ENCODE results near the gene RIC1. TPM values are rescaled to one million over a fixed set of nuclear protein-coding genes. Genes with fewer than 3 reads are reported as not detected.
"Not testable (repeated sequence)": the region's sequence is repeated elsewhere in the genome, so short reads cannot be mapped to it uniquely, and the experiment has no call there.

RIC1 gene
- total RNA-seq, 5 donors from 2014 or later (not counting 1 experiment from before 2014, with no cell fraction given): 22.2 to 29.9 (median 22.9) TPM

DNA sequence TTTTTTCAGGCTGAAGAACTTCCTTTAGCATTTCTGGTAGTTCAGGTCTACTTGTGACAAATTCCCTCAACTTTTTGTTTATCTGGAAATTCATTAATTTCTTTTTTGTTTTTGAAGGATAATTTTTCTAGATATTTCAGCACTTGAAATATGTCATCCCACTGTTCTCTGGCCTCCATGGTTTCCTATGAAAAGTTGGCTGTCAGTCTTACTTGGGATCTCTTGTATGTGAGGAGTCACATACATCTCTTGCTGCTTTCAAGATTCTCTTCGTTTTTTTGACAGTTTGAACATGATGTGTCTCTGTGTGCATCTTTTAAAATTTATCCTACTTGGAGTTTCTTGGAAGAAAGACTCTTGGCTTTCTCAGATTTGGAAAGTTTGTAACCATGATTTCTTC is 79.5 kb downstream of the RIC1 start:
- H3K27me3 ChIP-seq (replicated peaks in 1 of 2; ENCODE audit: control insufficient read depth in 2 of 2, extremely low read depth in 1 of 2, insufficient read depth in 2 of 2, low read length in 1 of 2): no peaks in the 10 kb centered on the region
- H3K27ac Mint-ChIP-seq: no peak overlapping the region
- ATAC-seq (replicated peaks in 1 of 4) (no peak), DNase-seq (no peak)
- CTCF ChIA-PET: no interaction called here
- peaks cover 8% of the 10 kb centered on the region for H3K9me3 ChIP-seq
- H3K4me1 Mint-ChIP-seq: peaks cover under 1 to 4% (median 2%) of the 10 kb centered on the region in 3 donors
- peaks cover 73% of the 10 kb centered on the region for H3K36me3 Mint-ChIP-seq
- H3K9me3 Mint-ChIP-seq: peaks cover 11 to 36% (median 19%) of the 10 kb centered on the region in 3 donors
- H3K27ac ChIP-seq (ENCODE audit: low read length): no peak overlapping the region
- H3K27me3 Mint-ChIP-seq: no peaks in the 10 kb centered on the region
- H3K4me1 ChIP-seq (ENCODE audit: control insufficient read depth in 1 of 2, extremely low read depth in 1 of 2, insufficient read depth in 2 of 2, low read length in 2 of 2): no peaks in the 10 kb centered on the region
- POLR2A ChIA-PET: no interaction called here
- WGBS (ENCODE audit: insufficient coverage): no CpG with 5 or more reads among the region's 1 CpG
- H3K36me3 ChIP-seq (ENCODE audit: control insufficient read depth in 2 of 2, extremely low read depth in 1 of 2, insufficient read depth in 1 of 2, low read length in 1 of 2): peaks cover 0 to 3% of the 10 kb centered on the region in 2 donors
- no peak overlapping the region for H3K4me3 Mint-ChIP-seq
- no peak overlapping the region for H3K4me3 ChIP-seq (ENCODE audit: control insufficient read depth in 1 of 2, extremely low read depth in 1 of 2, low read length in 1 of 2)

DNA sequence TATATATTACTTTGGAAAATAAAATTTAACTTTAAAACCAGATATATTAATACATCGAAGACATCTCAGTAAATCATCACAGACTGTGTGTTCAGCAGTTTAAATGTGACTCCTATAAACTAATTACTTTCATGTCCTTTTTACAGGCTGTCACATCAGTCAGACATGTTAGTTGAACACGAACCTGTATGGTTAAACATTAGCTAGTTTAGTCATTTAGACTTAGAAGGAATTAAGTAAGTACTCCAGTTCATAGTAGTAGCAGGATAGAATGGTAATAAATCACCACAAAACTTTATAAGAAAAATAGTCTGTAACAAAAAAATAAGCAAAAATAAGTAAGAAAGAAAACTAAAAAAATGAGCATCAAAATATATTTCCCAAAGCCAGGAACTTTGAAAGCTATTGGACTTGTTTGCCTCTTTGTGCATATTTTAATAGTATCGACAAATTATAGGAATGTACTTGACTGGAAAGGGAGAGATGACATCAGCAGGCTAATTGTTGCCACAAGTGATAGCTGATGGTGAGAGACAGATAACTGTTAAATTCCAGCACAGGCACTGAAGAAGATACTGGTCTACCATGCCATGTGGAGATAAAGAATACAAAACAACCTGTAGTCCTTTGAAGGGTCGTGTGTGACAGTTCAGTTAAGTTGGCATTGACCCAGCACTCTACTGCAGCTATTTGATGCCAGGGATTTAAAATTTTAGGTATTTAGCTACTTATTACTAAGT is 83.9 kb downstream of the RIC1 start:
- Mint-ChIP-seq H3K27ac (no peak overlapping the region), H3K4me3 (no peak overlapping the region), H3K36me3 (peaks cover 81% of the 10 kb centered on the region), H3K27me3 (no peaks in the 10 kb centered on the region), H3K9me3 (peaks cover 7 to 30% (median 15%) of the 10 kb centered on the region in 3 donors), H3K4me1 (peaks cover 0 to 5% (median 0%) of the 10 kb centered on the region in 3 donors)
- WGBS (ENCODE audit: insufficient coverage): 100% methylated on average over 1 of the region's 4 CpGs
- H3K4me1 ChIP-seq (ENCODE audit: control insufficient read depth in 1 of 2, extremely low read depth in 1 of 2, insufficient read depth in 2 of 2, low read length in 2 of 2): no peaks in the 10 kb centered on the region
- H3K36me3 ChIP-seq (ENCODE audit: control insufficient read depth in 2 of 2, extremely low read depth in 1 of 2, insufficient read depth in 1 of 2, low read length in 1 of 2): peaks cover 0 to 8% of the 10 kb centered on the region in 2 donors
- ATAC-seq (replicated peaks in 1 of 4) (no peak), DNase-seq (no peak)
- CTCF ChIA-PET: no interaction called here
- H3K9me3 ChIP-seq: peaks cover 8% of the 10 kb centered on the region
- no peak overlapping the region for H3K27ac ChIP-seq (ENCODE audit: low read length)
- no peak overlapping the region for H3K4me3 ChIP-seq (ENCODE audit: control insufficient read depth in 1 of 2, extremely low read depth in 1 of 2, low read length in 1 of 2)
- H3K27me3 ChIP-seq (replicated peaks in 1 of 2; ENCODE audit: control insufficient read depth in 2 of 2, extremely low read depth in 1 of 2, insufficient read depth in 2 of 2, low read length in 1 of 2): no peaks in the 10 kb centered on the region
- POLR2A ChIA-PET: no interaction called here

DNA sequence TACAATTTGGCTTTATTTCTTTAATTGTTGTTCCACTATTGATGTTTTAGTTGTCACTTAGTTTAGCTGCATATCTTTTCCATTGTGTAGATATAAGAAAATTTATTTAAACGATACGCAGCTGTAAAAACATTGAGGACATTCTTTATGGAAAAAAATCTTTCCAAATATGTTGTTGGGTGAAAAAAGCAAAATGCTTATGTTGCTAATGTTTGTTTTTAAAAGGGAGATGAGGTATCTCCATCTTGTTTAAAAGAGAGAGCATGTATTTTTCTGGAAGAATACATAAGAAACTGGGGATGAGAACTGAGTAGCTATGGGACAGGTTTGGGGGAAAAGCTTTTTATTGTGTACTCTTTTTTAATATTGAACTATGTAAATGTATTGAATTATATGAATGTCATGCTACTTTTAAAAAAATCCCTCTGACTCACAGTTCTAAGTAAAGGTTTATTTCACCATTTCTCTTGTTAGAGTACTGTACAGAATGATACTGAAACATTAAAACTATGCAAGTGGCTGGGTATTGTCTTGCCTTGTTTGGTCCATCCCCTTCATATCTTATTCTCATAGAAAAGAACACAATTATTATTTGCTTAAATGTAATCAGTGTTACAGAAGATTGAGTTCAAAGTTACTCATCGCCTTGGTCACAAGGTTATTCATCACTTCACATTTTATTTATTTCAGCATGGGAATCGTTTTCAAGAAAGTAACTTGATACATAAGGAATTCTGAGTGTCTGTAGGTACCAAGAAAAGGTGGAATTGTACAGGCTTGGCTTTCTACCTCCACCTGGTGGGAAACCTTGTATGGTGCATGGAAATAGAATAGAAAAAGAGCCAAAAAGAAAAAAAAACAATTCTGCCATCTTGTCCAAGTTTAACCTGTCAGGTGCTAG is 85.8 kb downstream of the RIC1 start:
- peak in 1 of 35 experiments; percentile 9 for DNase-seq
- Mint-ChIP-seq H3K27ac (no peak overlapping the region), H3K27me3 (no peaks in the 10 kb centered on the region), H3K4me1 (peaks cover 0 to 11% (median 4%) of the 10 kb centered on the region in 3 donors), H3K9me3 (peaks cover 0 to 14% (median 6%) of the 10 kb centered on the region in 3 donors), H3K36me3 (peaks cover 66% of the 10 kb centered on the region), H3K4me3 (no peak overlapping the region)
- Histone ChIP-seq H3K4me3 (ENCODE audit: control insufficient read depth in 1 of 2, extremely low read depth in 1 of 2, low read length in 1 of 2) (no peak overlapping the region), H3K4me1 (ENCODE audit: control insufficient read depth in 1 of 2, extremely low read depth in 1 of 2, insufficient read depth in 2 of 2, low read length in 2 of 2) (no peaks in the 10 kb centered on the region), H3K36me3 (ENCODE audit: control insufficient read depth in 2 of 2, extremely low read depth in 1 of 2, insufficient read depth in 1 of 2, low read length in 1 of 2) (peaks cover 0 to 6% of the 10 kb centered on the region in 2 donors), H3K27me3 (replicated peaks in 1 of 2; ENCODE audit: control insufficient read depth in 2 of 2, extremely low read depth in 1 of 2, insufficient read depth in 2 of 2, low read length in 1 of 2) (no peaks in the 10 kb centered on the region), H3K9me3 (no peaks in the 10 kb centered on the region), H3K27ac (ENCODE audit: low read length) (no peak overlapping the region)
- ChIA-PET CTCF (no interaction called here), POLR2A (no interaction called here)
- no peak for ATAC-seq (replicated peaks in 1 of 4)
- no CpG with 5 or more reads among the region's 4 CpGs for WGBS (ENCODE audit: insufficient coverage)

DNA sequence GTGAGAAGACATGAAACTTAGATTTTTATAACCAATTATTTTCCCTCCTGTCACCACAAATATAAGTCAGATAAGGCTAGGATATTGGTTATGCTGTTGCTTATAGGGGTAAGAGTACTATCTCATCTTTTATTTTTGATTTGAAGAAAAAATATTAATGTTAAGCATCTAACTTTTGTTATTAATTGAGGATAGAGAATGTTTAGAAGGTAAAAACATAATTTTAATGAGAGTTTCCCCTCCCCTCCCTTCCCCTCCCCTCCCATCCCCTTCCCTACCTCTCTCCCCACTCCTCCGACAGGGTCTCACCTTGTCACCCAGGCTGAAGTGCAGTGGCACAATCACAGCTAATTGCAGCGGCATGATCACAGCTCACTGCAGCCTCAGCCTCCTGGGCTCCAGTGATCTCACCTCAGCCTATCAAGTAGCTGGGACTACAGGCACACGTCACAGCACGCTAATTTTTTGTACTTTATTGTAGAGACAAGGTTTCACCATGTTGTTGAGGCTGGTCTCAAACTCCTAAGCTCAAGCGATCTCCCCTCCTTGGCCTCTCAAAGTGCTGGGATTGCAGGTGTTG is 86.7 kb downstream of the RIC1 start:
- H3K36me3 ChIP-seq (ENCODE audit: control insufficient read depth in 2 of 2, extremely low read depth in 1 of 2, insufficient read depth in 1 of 2, low read length in 1 of 2): peaks cover 0 to 9% of the 10 kb centered on the region in 2 donors
- H3K36me3 Mint-ChIP-seq: peaks cover 63% of the 10 kb centered on the region
- H3K4me3 ChIP-seq (ENCODE audit: control insufficient read depth in 1 of 2, extremely low read depth in 1 of 2, low read length in 1 of 2): no peak overlapping the region
- H3K9me3 ChIP-seq: no peaks in the 10 kb centered on the region
- peaks cover 0 to 11% (median 6%) of the 10 kb centered on the region in 3 donors for H3K9me3 Mint-ChIP-seq
- H3K27me3 ChIP-seq (replicated peaks in 1 of 2; ENCODE audit: control insufficient read depth in 2 of 2, extremely low read depth in 1 of 2, insufficient read depth in 2 of 2, low read length in 1 of 2): no peaks in the 10 kb centered on the region
- ChIA-PET CTCF (no interaction called here), POLR2A (no interaction called here)
- no peaks in the 10 kb centered on the region for H3K4me1 ChIP-seq (ENCODE audit: control insufficient read depth in 1 of 2, extremely low read depth in 1 of 2, insufficient read depth in 2 of 2, low read length in 2 of 2)
- no peak overlapping the region for H3K4me3 Mint-ChIP-seq
- no peak overlapping the region for H3K27ac ChIP-seq (ENCODE audit: low read length)
- DNase-seq (no peak), ATAC-seq (replicated peaks in 1 of 4) (no peak)
- WGBS (ENCODE audit: insufficient coverage): 96% methylated on average over 4 of the region's 5 CpGs
- no peak overlapping the region for H3K27ac Mint-ChIP-seq
- peaks cover 4 to 9% (median 5%) of the 10 kb centered on the region in 3 donors for H3K4me1 Mint-ChIP-seq
- no peaks in the 10 kb centered on the region for H3K27me3 Mint-ChIP-seq

DNA sequence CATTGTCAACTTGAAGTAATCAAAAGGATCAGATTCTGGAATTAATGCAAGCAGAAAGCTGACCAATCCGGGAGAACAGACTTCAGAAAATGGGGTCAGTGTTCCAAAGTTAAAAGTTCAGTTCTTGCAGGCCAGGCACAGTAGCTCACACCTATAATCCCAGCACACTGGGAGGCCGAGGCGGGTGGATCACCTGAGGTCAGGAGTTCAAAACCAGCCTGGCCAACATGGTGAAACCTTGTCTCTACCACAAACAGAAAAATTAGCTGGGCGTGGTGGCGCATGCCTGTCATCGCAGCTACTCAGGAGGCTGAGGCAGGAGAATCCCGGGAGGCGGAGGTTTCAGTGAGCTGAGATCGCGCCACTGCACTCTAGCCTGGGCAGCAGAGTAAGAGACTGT is 88.5 kb downstream of the RIC1 start:
- H3K4me3 ChIP-seq (ENCODE audit: control insufficient read depth in 1 of 2, extremely low read depth in 1 of 2, low read length in 1 of 2); H3K27ac Mint-ChIP-seq; H3K27ac ChIP-seq (ENCODE audit: low read length); H3K4me1 Mint-ChIP-seq; H3K9me3 ChIP-seq; H3K27me3 Mint-ChIP-seq; DNase-seq; H3K9me3 Mint-ChIP-seq; H3K4me1 ChIP-seq (ENCODE audit: control insufficient read depth in 1 of 2, extremely low read depth in 1 of 2, insufficient read depth in 2 of 2, low read length in 2 of 2); ATAC-seq (replicated peaks in 1 of 4); POLR2A ChIA-PET; H3K4me3 Mint-ChIP-seq; H3K27me3 ChIP-seq (replicated peaks in 1 of 2; ENCODE audit: control insufficient read depth in 2 of 2, extremely low read depth in 1 of 2, insufficient read depth in 2 of 2, low read length in 1 of 2): not testable (repeated sequence)
- CTCF ChIA-PET: interaction anchor here in 1 of 2 donors (0.6 to 1.3 kb wide), 2 partner anchors 117 to 1129 kb away, joined by 3 read pairs; no protein-coding TSS in a partner anchor
- peaks cover 0 to 20% of the 10 kb centered on the region in 2 donors for H3K36me3 ChIP-seq (ENCODE audit: control insufficient read depth in 2 of 2, extremely low read depth in 1 of 2, insufficient read depth in 1 of 2, low read length in 1 of 2)
- WGBS (ENCODE audit: insufficient coverage): 100% methylated on average over 5 of the region's 10 CpGs
- peaks cover 63% of the 10 kb centered on the region for H3K36me3 Mint-ChIP-seq

DNA sequence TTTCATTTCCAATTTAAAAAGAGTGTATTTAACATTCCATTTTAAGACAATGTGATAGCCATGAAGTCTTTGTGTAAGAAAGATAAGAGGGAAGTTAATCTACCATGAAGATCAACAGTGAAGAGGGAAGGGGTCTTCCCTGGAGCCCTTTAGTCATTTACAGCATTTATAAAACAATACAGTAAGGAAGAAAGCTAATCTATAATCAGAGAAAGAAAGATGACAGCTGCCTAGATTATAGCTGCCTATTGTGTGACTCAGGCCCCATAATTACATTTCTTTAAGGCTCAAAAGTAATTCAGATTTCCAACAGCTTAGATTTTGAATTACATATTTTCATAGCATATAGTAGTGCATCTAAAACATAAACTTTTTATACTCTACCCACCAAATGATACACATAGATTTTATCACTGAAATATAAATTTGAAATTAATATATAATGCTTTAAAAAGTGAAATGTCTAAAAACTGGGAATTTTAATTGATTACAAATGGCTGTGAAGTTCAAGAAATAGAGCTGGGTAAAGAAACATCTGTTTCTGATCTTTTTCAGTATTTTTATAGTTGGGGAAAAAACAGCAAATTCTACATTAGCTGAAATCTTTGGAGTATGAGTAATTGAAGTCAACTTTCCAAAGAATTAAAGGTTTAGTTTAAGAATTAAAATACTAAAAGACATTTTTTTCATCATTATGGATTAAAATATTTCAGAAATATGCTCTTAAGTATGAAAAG is 89.6 kb downstream of the RIC1 start:
- no peaks in the 10 kb centered on the region for H3K9me3 ChIP-seq
- ChIA-PET CTCF (interaction anchor here in 1 of 2 donors (1.3 kb wide), 1 partner anchor 118 kb away, joined by 3 read pairs; no protein-coding TSS in a partner anchor), POLR2A (interaction anchor here (0.6 to 0.7 kb wide), 2 partner anchors 58 to 90 kb away, joined by 3 to 7 read pairs; partner anchors contain the start of gene RIC1 (in 1 of the 2))
- DNase-seq (no peak), ATAC-seq (replicated peaks in 1 of 4) (no peak)
- Mint-ChIP-seq H3K36me3 (peaks cover 64% of the 10 kb centered on the region), H3K27ac (peak overlapping the region in 1 of 2 donors; percentile 14), H3K4me1 (peaks cover 4 to 8% (median 7%) of the 10 kb centered on the region in 3 donors), H3K4me3 (no peak overlapping the region), H3K27me3 (no peaks in the 10 kb centered on the region), H3K9me3 (peaks cover 0 to 9% (median 6%) of the 10 kb centered on the region in 3 donors)
- H3K4me1 ChIP-seq (ENCODE audit: control insufficient read depth in 1 of 2, extremely low read depth in 1 of 2, insufficient read depth in 2 of 2, low read length in 2 of 2): no peaks in the 10 kb centered on the region
- H3K27ac ChIP-seq (ENCODE audit: low read length): no peak overlapping the region
- peaks cover 0 to 23% of the 10 kb centered on the region in 2 donors for H3K36me3 ChIP-seq (ENCODE audit: control insufficient read depth in 2 of 2, extremely low read depth in 1 of 2, insufficient read depth in 1 of 2, low read length in 1 of 2)
- no peak overlapping the region for H3K4me3 ChIP-seq (ENCODE audit: control insufficient read depth in 1 of 2, extremely low read depth in 1 of 2, low read length in 1 of 2)
- no peaks in the 10 kb centered on the region for H3K27me3 ChIP-seq (replicated peaks in 1 of 2; ENCODE audit: control insufficient read depth in 2 of 2, extremely low read depth in 1 of 2, insufficient read depth in 2 of 2, low read length in 1 of 2)

Measured in T-cell (primary cell).